OCI-LY3 (cell line): ENCODE results near the gene ISOC2.
A peak's percentile ranks its signal among the peaks of the same experiment; 100 is the strongest.

Experiments
- H2AFZ ChIP-seq: fragments of 200-600, 300-600 bp; shearing (Covaris generic); 2 replicates; pipeline ENCODE4 v1.6.0; 2014; ENCODE audit warnings: antibody characterized with exemption, low read depth, low read length
- H3K27ac ChIP-seq: fragments of 200-600, 300-600 bp; sonication (generic); 2 replicates; pipeline ENCODE4 v1.5.1; 2014; ENCODE audit warnings: mild to moderate bottlenecking, low read length, moderate library complexity, mixed read lengths
- H3K27me3 ChIP-seq: fragments of 200-600, 300-600 bp; sonication (generic); 2 replicates; pipeline ENCODE4 v1.6.1; 2014; ENCODE audit warnings: low read depth, low read length, mixed read lengths
- H3K36me3 ChIP-seq: fragments of 200-600, 300-600 bp; sonication (generic); replicated peaks from 2 replicates; pipeline ENCODE3; 2014; ENCODE audit warnings: low read depth, low read length, mixed read lengths
- H3K4me1 ChIP-seq: fragments of 300-600, 200-600 bp; sonication (generic); 2 replicates; pipeline ENCODE4 v1.6.1; 2014; ENCODE audit warnings: low read length, mixed read lengths
- H3K4me2 ChIP-seq: fragments of 200-600, 300-600 bp; sonication (generic); 2 replicates; pipeline ENCODE4 v1.6.1; 2014; ENCODE audit warnings: low read length, mixed read lengths
- H3K4me3 ChIP-seq: fragments of 300-600, 200-600 bp; sonication (generic); 2 replicates; pipeline ENCODE4 v1.5.1; 2014; ENCODE audit warnings: antibody characterized with exemption, mild to moderate bottlenecking, low read length, moderate library complexity
- H3K79me2 ChIP-seq: fragments of 300-600, 200-600 bp; shearing (Covaris generic); 2 replicates; pipeline ENCODE4 v1.6.1; 2014; ENCODE audit warnings: mild to moderate bottlenecking, low read length, mixed read lengths
- H3K9ac ChIP-seq: fragments of 300-600, 200-600 bp; shearing (Covaris generic); 2 replicates; pipeline ENCODE4 v1.6.0; 2014; ENCODE audit warnings: mild to moderate bottlenecking, low read length, moderate library complexity
- H3K9me3 ChIP-seq: fragments of 200-600, 300-600 bp; shearing (Covaris generic); 2 replicates; pipeline ENCODE4 v1.6.1; 2014; ENCODE audit warnings: low read length, mixed read lengths; ENCODE audit not compliant: insufficient read depth
- H4K20me1 ChIP-seq: fragments of 200-600, 300-600 bp; sonication (generic); 2 replicates; pipeline ENCODE4 v1.6.1; 2016; ENCODE audit warnings: low read length, mixed read lengths; ENCODE audit not compliant: insufficient read depth
- EZH2phosphoT487 ChIP-seq: fragments of 200-600 bp; shearing (Covaris generic); IDR thresholded peaks from 2 replicates; pipeline ENCODE4 v1.6.1; 2018; ENCODE audit warnings: antibody characterized with exemption, mixed run types, low read depth
- TF ChIP-seq, protein P1 (sequence below): fragments of 200-600, 300-600 bp; sonication (generic); IDR thresholded peaks from 2 replicates; pipeline ENCODE4 v1.5.1; 2014; ENCODE audit warnings: antibody characterized with exemption, low read length, low read depth

Gene ISOC2

GRCh38 chr19:55481148-55481793, 19.8 kb upstream of the ISOC2 start:
- Histone ChIP-seq H3K36me3 (peaks cover 5% of the 10 kb centered on the region), H3K4me1 (peaks cover 17% of the 10 kb centered on the region), H3K27me3 (no peaks in the 10 kb centered on the region), H3K4me3 (no peak overlapping the region), H3K9me3 (no peaks in the 10 kb centered on the region), H3K9ac (no peak overlapping the region), H2AFZ (no peak overlapping the region), H3K79me2 (peaks cover 19% of the 10 kb centered on the region), H4K20me1 (no peaks in the 10 kb centered on the region), H3K4me2 (no peak overlapping the region), H3K27ac (no peak overlapping the region)
- TF ChIP-seq, protein P1, sequence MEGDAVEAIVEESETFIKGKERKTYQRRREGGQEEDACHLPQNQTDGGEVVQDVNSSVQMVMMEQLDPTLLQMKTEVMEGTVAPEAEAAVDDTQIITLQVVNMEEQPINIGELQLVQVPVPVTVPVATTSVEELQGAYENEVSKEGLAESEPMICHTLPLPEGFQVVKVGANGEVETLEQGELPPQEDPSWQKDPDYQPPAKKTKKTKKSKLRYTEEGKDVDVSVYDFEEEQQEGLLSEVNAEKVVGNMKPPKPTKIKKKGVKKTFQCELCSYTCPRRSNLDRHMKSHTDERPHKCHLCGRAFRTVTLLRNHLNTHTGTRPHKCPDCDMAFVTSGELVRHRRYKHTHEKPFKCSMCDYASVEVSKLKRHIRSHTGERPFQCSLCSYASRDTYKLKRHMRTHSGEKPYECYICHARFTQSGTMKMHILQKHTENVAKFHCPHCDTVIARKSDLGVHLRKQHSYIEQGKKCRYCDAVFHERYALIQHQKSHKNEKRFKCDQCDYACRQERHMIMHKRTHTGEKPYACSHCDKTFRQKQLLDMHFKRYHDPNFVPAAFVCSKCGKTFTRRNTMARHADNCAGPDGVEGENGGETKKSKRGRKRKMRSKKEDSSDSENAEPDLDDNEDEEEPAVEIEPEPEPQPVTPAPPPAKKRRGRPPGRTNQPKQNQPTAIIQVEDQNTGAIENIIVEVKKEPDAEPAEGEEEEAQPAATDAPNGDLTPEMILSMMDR = no peak
- TF ChIP-seq EZH2phosphoT487 = no peak

DNA sequence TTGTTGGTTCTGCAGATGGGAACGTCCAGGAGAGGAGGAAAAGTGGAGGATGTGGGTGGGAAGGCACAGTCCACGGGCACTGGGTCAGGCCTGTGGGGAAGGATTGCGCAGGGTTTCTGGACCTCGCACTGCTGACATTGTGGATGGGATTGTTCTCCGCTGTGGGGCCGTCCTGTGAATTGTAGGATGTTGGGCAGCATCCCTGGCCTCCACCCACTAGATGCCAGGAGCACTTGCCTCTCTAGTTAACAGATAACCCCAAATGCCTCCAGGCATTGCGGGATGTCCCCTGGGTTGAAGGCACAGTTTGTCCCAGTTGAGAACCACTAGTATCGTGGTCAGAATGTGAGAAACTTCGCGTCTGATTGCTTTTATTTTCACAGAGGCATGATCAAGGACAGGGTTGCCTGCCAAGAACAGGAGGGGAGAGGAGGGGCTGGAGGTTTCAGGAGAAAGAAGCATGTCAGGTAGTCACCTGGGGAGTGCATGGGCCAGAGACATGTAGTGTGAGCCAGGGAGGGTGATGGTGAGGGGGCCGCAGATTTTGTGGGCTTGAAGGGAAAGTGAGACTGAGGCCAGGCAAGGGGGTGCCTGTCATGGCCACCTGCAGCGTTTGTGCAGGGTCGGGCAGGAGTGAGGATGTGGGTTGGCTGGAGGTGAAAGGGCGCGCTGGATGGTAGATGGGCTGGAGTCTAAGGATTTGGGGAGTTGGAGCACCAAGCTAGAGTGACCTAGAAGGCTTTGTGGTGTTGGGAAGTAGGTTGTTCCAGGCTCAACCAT, 18.2 kb upstream of the ISOC2 start:
- H3K4me2 ChIP-seq = no peak overlapping the region
- no peaks in the 10 kb centered on the region for H3K9me3 ChIP-seq
- H3K4me3 ChIP-seq = no peak overlapping the region
- H3K27ac ChIP-seq = no peak overlapping the region
- H2AFZ ChIP-seq = no peak overlapping the region
- H3K4me1 ChIP-seq = peaks cover 15% of the 10 kb centered on the region
- peaks cover 9% of the 10 kb centered on the region for H3K79me2 ChIP-seq
- no peak overlapping the region for H3K9ac ChIP-seq
- H4K20me1 ChIP-seq = no peaks in the 10 kb centered on the region
- peaks cover 5% of the 10 kb centered on the region for H3K36me3 ChIP-seq
- no peak for TF ChIP-seq EZH2phosphoT487
- TF ChIP-seq, protein P1 = no peak
- no peaks in the 10 kb centered on the region for H3K27me3 ChIP-seq

DNA sequence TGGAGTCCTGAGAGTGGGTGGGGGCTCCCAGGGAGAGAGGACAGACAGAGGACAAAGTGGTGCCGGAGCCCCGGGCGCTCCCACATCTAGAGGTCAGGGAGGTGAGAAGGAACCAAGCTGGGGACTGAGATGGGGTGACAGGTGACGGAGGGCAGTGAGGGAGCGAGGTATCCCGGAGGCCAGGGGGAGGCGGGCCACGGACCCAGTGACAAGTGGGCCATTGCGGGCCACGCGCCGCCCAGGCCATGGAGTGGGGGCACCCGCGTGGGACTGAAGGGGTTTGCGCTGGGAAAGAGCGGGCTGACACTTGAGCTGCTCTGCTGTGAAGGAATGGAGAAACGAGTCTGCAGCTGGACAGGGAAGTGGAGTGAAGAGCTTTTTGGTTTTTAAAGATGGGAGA, 17.6 kb upstream of the ISOC2 start:
- Histone ChIP-seq H3K9me3 (no peaks in the 10 kb centered on the region), H3K4me1 (peaks cover 10% of the 10 kb centered on the region), H3K36me3 (peaks cover 5% of the 10 kb centered on the region), H3K4me2 (no peak overlapping the region), H3K4me3 (no peak overlapping the region), H3K9ac (no peak overlapping the region), H2AFZ (no peak overlapping the region), H3K27ac (no peak overlapping the region), H3K27me3 (no peaks in the 10 kb centered on the region), H3K79me2 (peaks cover 9% of the 10 kb centered on the region), H4K20me1 (no peaks in the 10 kb centered on the region)
- TF ChIP-seq EZH2phosphoT487 = no peak
- TF ChIP-seq, protein P1 = no peak

DNA sequence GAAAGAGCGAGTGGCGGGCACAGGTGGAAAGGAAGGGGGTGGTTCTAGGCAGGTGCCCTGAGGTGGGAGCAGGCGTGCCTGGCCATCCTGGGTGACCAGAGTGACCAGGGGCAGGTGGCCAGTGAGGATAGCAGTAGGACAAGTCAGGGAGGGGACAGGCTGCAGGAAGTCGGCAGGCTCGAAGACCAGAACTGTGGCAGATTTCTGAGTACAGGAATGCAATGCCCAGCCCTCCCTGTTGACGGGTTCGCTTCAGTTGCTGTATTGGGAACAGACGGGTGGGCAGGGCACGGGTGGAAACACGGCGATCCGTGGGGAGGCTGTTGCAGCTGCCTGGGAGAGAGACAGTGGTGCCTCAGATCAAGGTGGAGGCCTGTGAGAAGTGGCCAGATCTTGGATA, 16.9 kb upstream of the ISOC2 start:
- H3K9ac ChIP-seq = no peak overlapping the region
- no peak for TF ChIP-seq EZH2phosphoT487
- TF ChIP-seq, protein P1 = no peak
- H3K36me3 ChIP-seq = peaks cover 5% of the 10 kb centered on the region
- H2AFZ ChIP-seq = no peak overlapping the region
- H4K20me1 ChIP-seq = no peaks in the 10 kb centered on the region
- 0 out of 2 replicates have a peak overlapping the region, but pooled peaks have one; percentile 84 for H3K4me3 ChIP-seq
- peaks cover 9% of the 10 kb centered on the region for H3K79me2 ChIP-seq
- no peak overlapping the region for H3K27ac ChIP-seq
- no peaks in the 10 kb centered on the region for H3K27me3 ChIP-seq
- no peaks in the 10 kb centered on the region for H3K9me3 ChIP-seq
- H3K4me1 ChIP-seq = peaks cover 10% of the 10 kb centered on the region
- no peak overlapping the region for H3K4me2 ChIP-seq
